ENCODE data around the gene RPL35A. TPM values are rescaled to one million over a fixed set of nuclear protein-coding genes. Genes with fewer than 3 reads are reported as not detected.
A peak's percentile ranks its signal among the peaks of the same experiment; 100 is the strongest.
"Not testable (repeated sequence)": the region's sequence is repeated elsewhere in the genome, so short reads cannot be mapped to it uniquely, and the experiment has no call there.

RPL35A gene
- total RNA-seq = 291 TPM

DNA sequence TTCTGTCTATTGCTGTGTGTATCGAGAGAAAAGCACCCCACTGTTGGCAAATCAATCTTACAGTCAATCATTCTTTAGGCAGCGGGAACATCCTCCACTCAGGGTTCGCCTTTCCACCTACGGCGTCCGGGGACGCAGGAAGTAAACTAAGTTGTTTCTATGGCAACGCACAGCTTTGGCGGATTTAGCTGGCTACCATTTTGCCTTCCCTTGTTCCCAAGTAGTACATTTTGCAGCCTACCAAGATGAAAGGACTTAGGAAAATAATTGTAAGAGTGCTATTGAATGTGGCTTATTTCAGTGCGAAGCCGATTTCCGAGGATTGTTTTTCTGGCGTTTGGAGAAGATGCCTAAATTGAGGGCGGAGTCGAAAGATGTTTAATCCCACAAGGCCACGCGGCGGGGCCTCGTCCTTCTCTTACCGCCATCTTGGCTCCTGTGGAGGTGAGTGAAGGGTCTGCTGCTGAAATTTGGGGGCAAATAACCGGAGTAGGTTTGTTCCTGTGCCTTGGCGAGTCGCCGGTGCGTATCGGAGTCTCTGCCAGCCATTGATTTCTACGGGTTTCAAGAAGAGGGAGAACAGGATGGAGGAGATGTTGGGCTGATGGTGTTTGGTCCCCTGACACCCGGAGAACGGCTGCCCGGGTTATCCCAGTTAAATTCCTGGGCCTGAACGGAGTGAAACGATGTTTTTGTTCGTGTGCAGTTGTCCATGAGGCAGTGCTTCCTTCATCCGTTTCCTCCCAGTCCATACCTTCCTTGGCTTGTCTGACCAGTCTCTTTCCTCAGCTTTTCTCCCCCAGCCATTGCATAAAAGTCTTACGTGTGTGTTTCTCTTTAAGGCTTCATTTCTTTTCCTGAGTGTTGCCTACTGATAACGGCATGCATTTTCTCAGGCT is at the start of gene RPL35A:
Gene RPL35A (plus strand): TSS at position 413 of the 899 bp plus-strand sequence. CDS start 778 bp downstream, outside the sequence.
- TF ChIP-seq CTCF (IDR thresholded peaks at IDR 0.05) = no peak
- peak; percentile 25 to 93 for DNase-seq (ENCODE audit: low spot score in 2 of 2)
- peak within 1 kb of the TSS; percentile 86 to 87 for H3K27ac ChIP-seq
- H3K27me3 ChIP-seq = no peaks in the 10 kb centered on the region
- H3K9me3 ChIP-seq = no peaks in the 10 kb centered on the region
- intact Hi-C loops (cut with DNase I) = loop anchor here (1.0 to 5.0 kb wide), 2 partner anchors 10 to 213 kb away; partner anchors contain the start of genes LMLN and RUBCN
- H3K4me3 ChIP-seq = peak within 1 kb of the TSS; percentile 62 to 71
- H3K4me1 ChIP-seq = peaks cover 12 to 34% of the 10 kb centered on the region in 2 donors
- peaks cover 32 to 40% of the 10 kb centered on the region in 2 donors for H3K36me3 ChIP-seq

- Histone ChIP-seq H3K9me3 (no peaks in the 10 kb centered on the region), H3K27me3 (no peaks in the 10 kb centered on the region), H3K36me3 (no peaks in the 10 kb centered on the region), H3K4me3 (no peak overlapping the region), H3K27ac (no peak overlapping the region), H3K4me1 (no peaks in the 10 kb centered on the region)
- no peak for DNase-seq (ENCODE audit: low spot score in 2 of 2)
- intact Hi-C loops (cut with DNase I) = no loop called here
- no peak for TF ChIP-seq CTCF (IDR thresholded peaks at IDR 0.05)
These were observed 48.4 kb upstream of the RPL35A start for GRCh38 chr3:197901626-197902025.

DNA sequence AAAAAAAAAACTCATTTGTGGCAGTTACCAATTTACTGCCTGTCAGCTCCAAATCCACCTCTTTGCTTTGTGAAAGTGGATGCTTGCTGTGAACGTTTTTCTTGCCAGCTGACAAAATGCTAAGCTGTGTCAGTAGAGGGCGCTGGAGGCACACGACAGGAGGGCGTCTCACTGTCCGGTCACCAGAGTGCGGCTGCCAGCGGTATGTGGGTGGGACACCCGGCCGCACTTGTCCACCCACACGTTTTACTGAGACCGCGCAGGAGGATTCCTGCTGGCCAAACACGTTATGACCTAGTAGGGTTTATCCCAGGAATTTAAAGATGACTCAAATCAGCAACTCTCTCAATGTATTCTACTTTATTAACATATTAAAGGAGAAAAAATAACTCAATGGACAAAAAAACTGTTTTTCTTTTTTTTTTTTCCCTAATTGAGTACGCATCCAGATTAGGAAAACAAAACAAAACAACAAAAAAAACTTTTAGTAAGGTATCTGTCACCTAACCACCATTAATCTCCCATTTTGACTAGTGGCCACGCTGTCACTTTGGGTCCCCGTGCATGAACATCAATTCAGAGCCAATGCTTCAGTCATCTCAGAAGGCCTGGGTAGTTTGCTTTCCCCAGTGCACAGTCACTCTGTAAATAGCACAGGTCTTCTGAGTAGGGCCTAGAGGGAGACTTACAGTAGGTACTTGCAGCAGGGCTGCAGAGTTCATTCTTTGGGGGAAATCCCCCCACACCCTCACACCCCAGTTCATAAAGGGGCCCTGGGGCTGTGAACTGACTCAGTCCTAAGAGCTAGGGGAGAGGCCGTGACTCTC is 43.8 kb upstream of the RPL35A start:
- peak; percentile 81 to 92 (median 91) for TF ChIP-seq CTCF (IDR thresholded peaks at IDR 0.05)
- H3K27me3 ChIP-seq = no peaks in the 10 kb centered on the region
- no peak overlapping the region for H3K4me3 ChIP-seq
- H3K4me1 ChIP-seq = no peaks in the 10 kb centered on the region
- H3K27ac ChIP-seq = peak overlapping the region; percentile 20 to 29
- H3K9me3 ChIP-seq = no peaks in the 10 kb centered on the region
- H3K36me3 ChIP-seq = no peaks in the 10 kb centered on the region
- intact Hi-C loops (cut with DNase I) = loop anchor here (1.0 kb wide), 1 partner anchor 37 kb away; no protein-coding TSS in a partner anchor
- DNase-seq (ENCODE audit: low spot score in 2 of 2) = peak; percentile 43 to 94

DNA sequence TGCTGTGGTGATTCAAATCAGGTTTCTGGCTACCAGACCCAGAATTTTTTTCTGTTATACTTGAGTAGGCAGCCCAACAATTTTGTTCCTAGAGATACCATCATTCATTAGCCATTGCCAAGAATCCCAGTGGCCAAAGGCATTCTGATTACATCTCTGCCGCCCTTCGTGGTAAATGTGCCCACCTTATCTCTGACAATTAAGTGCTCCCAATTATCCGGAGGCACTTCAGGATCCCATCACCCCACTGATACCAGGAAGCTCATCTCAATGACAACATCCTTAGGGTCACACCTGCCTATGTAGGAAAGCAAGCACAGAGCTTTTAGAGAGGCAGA is 43.2 kb upstream of the RPL35A start:
- intact Hi-C loops (cut with DNase I) = loop anchor here (1.0 kb wide), 1 partner anchor 36 kb away; no protein-coding TSS in a partner anchor
- H3K9me3 ChIP-seq = no peaks in the 10 kb centered on the region
- DNase-seq (ENCODE audit: low spot score in 2 of 2) = no peak
- H3K4me3 ChIP-seq = no peak overlapping the region
- H3K27me3 ChIP-seq = no peaks in the 10 kb centered on the region
- H3K36me3 ChIP-seq = no peaks in the 10 kb centered on the region
- H3K27ac ChIP-seq = peak overlapping the region; percentile 20 to 29
- no peaks in the 10 kb centered on the region for H3K4me1 ChIP-seq
- TF ChIP-seq CTCF (IDR thresholded peaks at IDR 0.05) = no peak

- intact Hi-C loops (cut with DNase I) = no loop called here
- DNase-seq (ENCODE audit: low spot score in 2 of 2) = no peak
- no peaks in the 10 kb centered on the region for H3K9me3 ChIP-seq
- no peak overlapping the region for H3K27ac ChIP-seq
- H3K4me3 ChIP-seq = no peak overlapping the region
- no peaks in the 10 kb centered on the region for H3K36me3 ChIP-seq
- H3K27me3 ChIP-seq = no peaks in the 10 kb centered on the region
- H3K4me1 ChIP-seq = no peaks in the 10 kb centered on the region
- TF ChIP-seq CTCF (IDR thresholded peaks at IDR 0.05) = no peak
These were observed 42.8 kb upstream of the RPL35A start for GRCh38 chr3:197907196-197907595.

DNA sequence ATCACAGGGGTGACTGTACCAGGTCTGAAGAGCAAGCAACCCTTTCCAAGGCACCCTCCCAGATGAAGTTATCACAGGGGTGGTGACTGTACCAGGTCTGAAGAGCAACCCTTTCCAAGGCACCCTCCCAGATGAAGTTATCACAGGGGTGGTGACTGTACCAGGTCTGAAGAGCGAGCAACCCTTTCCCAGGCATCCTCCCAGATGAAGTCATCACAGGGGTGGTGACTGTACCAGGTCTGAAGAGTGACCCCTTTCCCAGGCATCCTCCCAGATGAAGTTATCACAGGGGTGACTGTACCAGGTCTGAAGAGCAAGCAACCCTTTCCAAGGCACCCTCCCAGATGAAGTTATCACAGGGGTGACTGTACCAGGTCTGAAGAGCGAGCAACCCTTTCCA is 41.4 kb upstream of the RPL35A start:
- H3K27me3 ChIP-seq; H3K27ac ChIP-seq; intact Hi-C loops (cut with DNase I); DNase-seq (ENCODE audit: low spot score in 2 of 2); H3K4me1 ChIP-seq; H3K9me3 ChIP-seq; H3K36me3 ChIP-seq; H3K4me3 ChIP-seq: not testable (repeated sequence)
